Heart left ventricle (tissue), 16 donors: ENCODE data around the gene PLAA. TPM values are rescaled to one million over a fixed set of nuclear protein-coding genes. Genes with fewer than 3 reads are reported as not detected.

ENCODE experiments used
- ATAC-seq, 4 donors: fragments of 200-7000 bp; cut with Tn5 transposase; one replicate each; pipeline ENCODE4 v1.9.1; 2020 to 2022; ENCODE audit warnings: moderate library complexity in 4 of 4, mild to moderate bottlenecking in 3 of 4, moderate number of reproducible peaks in 1 of 4
- DNase-seq, 5 donors: peaks; one replicate each; pipeline ENCODE4 v3.0.0-alpha.2; 2020
- H3K27ac ChIP-seq, 12 donors: fragments of 200-600 bp; sonication (generic) in 4 of 12; one replicate each; pipeline versions ENCODE4 v1.5.0 to v1.8.0; 2016 to 2022; ENCODE audit warnings: mild to moderate bottlenecking in 2 of 12
- H3K27me3 ChIP-seq, 9 donors: fragments of 200-600 bp; sonication (generic) in 2 of 9; one replicate each; pipeline versions ENCODE4 v1.5.1 to v1.8.0; 2016 to 2022; ENCODE audit warnings: mild to moderate bottlenecking in 3 of 9
- H3K36me3 ChIP-seq, 9 donors: fragments of 200-600 bp; sonication (generic) in 2 of 9; one replicate each; pipeline versions ENCODE4 v1.5.0 to v1.8.0; 2018 to 2022; ENCODE audit warnings: mild to moderate bottlenecking in 2 of 9
- H3K4me1 ChIP-seq, 12 donors: fragments of 200-600 bp; sonication (generic) in 4 of 12; one replicate each; pipeline versions ENCODE4 v1.5.0 to v1.8.0; 2016 to 2022; ENCODE audit warnings: mild to moderate bottlenecking in 3 of 12
- H3K4me3 ChIP-seq, 12 donors: fragments of 200-600 bp; sonication (generic) in 4 of 12; one replicate each; pipeline versions ENCODE4 v1.5.0 to v1.8.0; 2017 to 2022; ENCODE audit warnings: mild to moderate bottlenecking in 9 of 12, moderate library complexity in 4 of 12
- H3K9me3 ChIP-seq, 12 donors: fragments of 200-600 bp; sonication (generic) in 4 of 12; one replicate each; pipeline versions ENCODE4 v1.5.0 to v1.8.0; 2016 to 2022; ENCODE audit warnings: mild to moderate bottlenecking in 1 of 12
- CTCF ChIP-seq, 12 donors: fragments of 200-600 bp; sonication (generic) in 4 of 12; IDR thresholded peaks; one replicate each; pipeline versions ENCODE4 v1.5.0 to v1.8.0; 2018 to 2022; ENCODE audit warnings: antibody characterized with exemption in 12 of 12, mild to moderate bottlenecking in 5 of 12
- POLR2A ChIP-seq, 2 donors: fragments of 450-650 bp; IDR thresholded peaks; one replicate each; pipeline ENCODE4 v1.6.1; 2017; ENCODE audit warnings: antibody characterized with exemption in 2 of 2, mild to moderate bottlenecking in 2 of 2, moderate library complexity in 2 of 2
- WGBS, 4 donors: extraction: QIAGEN DNeasy Blood & Tissue Kit in 2 of 4; methylation state at CpG; one replicate each; pipeline versions ENCODE4 v1.1.5 to v1.1.7; 2013 to 2018; 5-methylcytosine and 5-hydroxymethylcytosine counted together
- intact Hi-C, 10 donors: fragments of 100-400 bp; cut with DNase I; formaldehyde crosslinking; loops; one replicate each; pipeline versions ENCODE4 v1.11.1 to v1.14.2; 2022
- polyA plus RNA-seq, 2 donors: library from polyadenylated mRNA; stranded (reverse); fragments of 200-250 nt; gene quantifications; one replicate each; pipeline ENCODE4 v1.2.3, GENCODE V29; 2013
- total RNA-seq, 9 donors: library from RNA; depleted of rRNA in 2 of 9; stranded (reverse); fragments of >200 nt in 2 of 9; fragmentation: NEBNext Ultra II Directional in 3 of 9; extraction: Animal tissue kit (Norgen Biotek cat#: 25700) in 3 of 9; gene quantifications; one replicate each; pipeline versions ENCODE4 v1.1.0 to v1.2.4, GENCODE V29; 2016 to 2023
- donor health status: ischemic (EF 13 %, LVEDD 7.1; RV severe dilation, severe dysfunction).
- donor health status: healthy with polysubstance abuse.
- donor health status: DM: no; HTN: yes; CAD: no.
- donor health status: DM: no; HTN: no; CAD: no.
- donor health status: ischemic (EF 25% LVEDD 6.9; RV normal size, moderate dysfunction).
- donor health status: ischemic (EF 25% LVEDD 5.7; RV mildly dilated, moderate dysfunction).
- donor health status: healthy.
- donor health status: DM: yes; HTN: yes; CAD: no.
- donor health status: ischemic (EF 35%, LVEDD 5.7; RV mildly dilated, moderate dysfunction).
- donor health status: nonischemic (EF 11% LVEDD 7.7; RV severe dilation, severe dysfunction).
- donor health status: DM: yes; HTN: yes; CAD: no.
- donor health status: PGD.
- donor health status: ischemic (EF 29% LVEDD 5.4; RV normal size, mild dysfunction).
- donor health status: nonischemic (EF 23%, LVEDD 6.1; RV moderate dilation, normal function).

Gene PLAA
- total and polyA plus RNA-seq, 11 donors: 9.1 to 42.5 (median 32.4) TPM

GRCh38 chr9:26937816-26938371, 9.1 kb downstream of the PLAA start:
- intact Hi-C loops: no loop called here
- ATAC-seq (no peak), DNase-seq (no peak)
- Histone ChIP-seq H3K4me1 (peaks cover 0 to 25% (median 6%) of the 10 kb centered on the region in 12 donors), H3K27ac (no peak overlapping the region), H3K9me3 (peaks cover 0 to 20% (median 10%) of the 10 kb centered on the region in 12 donors), H3K36me3 (peaks cover 0 to 14% (median 9%) of the 10 kb centered on the region in 9 donors), H3K4me3 (no peak overlapping the region), H3K27me3 (no peaks in the 10 kb centered on the region)
- WGBS, 4 donors: 95 to 99% (median 97%) methylated on average over 3 of the region's 3 CpGs
- no peak for TF ChIP-seq CTCF (IDR thresholded peaks at IDR 0.05)
- TF ChIP-seq POLR2A (IDR thresholded peaks at IDR 0.05): no peak

- Histone ChIP-seq H3K9me3 (peaks cover 0 to 20% (median 10%) of the 10 kb centered on the region in 12 donors), H3K4me1 (peaks cover 0 to 21% (median 4%) of the 10 kb centered on the region in 12 donors), H3K4me3 (no peak overlapping the region), H3K27ac (no peak overlapping the region), H3K36me3 (peaks cover 0 to 30% (median 14%) of the 10 kb centered on the region in 9 donors), H3K27me3 (no peaks in the 10 kb centered on the region)
- ATAC-seq (no peak), DNase-seq (no peak)
- intact Hi-C loops: no loop called here
- TF ChIP-seq POLR2A (IDR thresholded peaks at IDR 0.05) (no peak), CTCF (IDR thresholded peaks at IDR 0.05) (no peak)
Observed at GRCh38 chr9:26935847-26936246, 11.2 kb downstream of the PLAA start.

GRCh38 chr9:26928902-26929495, 18.0 kb downstream of the PLAA start:
- 96 to 97% (median 97%) methylated on average over 8 of the region's 8 CpGs for WGBS, 4 donors
- no peak overlapping the region for H3K4me3 ChIP-seq
- intact Hi-C loops: no loop called here
- no peak for DNase-seq
- no peak for TF ChIP-seq POLR2A (IDR thresholded peaks at IDR 0.05)
- TF ChIP-seq CTCF (IDR thresholded peaks at IDR 0.05): no peak
- no peaks in the 10 kb centered on the region for H3K4me1 ChIP-seq
- H3K27me3 ChIP-seq: no peaks in the 10 kb centered on the region
- no peak overlapping the region for H3K27ac ChIP-seq
- no peak for ATAC-seq
- no peaks in the 10 kb centered on the region for H3K9me3 ChIP-seq
- H3K36me3 ChIP-seq: peaks cover 0 to 87% (median 61%) of the 10 kb centered on the region in 9 donors

GRCh38 chr9:26925609-26926008, 21.4 kb downstream of the PLAA start:
- H3K4me3 ChIP-seq: no peak overlapping the region
- ATAC-seq (no peak), DNase-seq (no peak)
- peaks cover 0 to 90% (median 81%) of the 10 kb centered on the region in 9 donors for H3K36me3 ChIP-seq
- H3K27ac ChIP-seq: no peak overlapping the region
- no peaks in the 10 kb centered on the region for H3K9me3 ChIP-seq
- TF ChIP-seq CTCF (IDR thresholded peaks at IDR 0.05): no peak
- TF ChIP-seq POLR2A (IDR thresholded peaks at IDR 0.05): no peak
- no peaks in the 10 kb centered on the region for H3K27me3 ChIP-seq
- H3K4me1 ChIP-seq: no peaks in the 10 kb centered on the region
- intact Hi-C loops: no loop called here
- 95 to 98% (median 97%) methylated on average over 4 of the region's 4 CpGs for WGBS, 4 donors
